Uterus (tissue), 4 donors: ENCODE data around the gene HOXA13. TPM values are rescaled to one million over a fixed set of nuclear protein-coding genes. Genes with fewer than 3 reads are reported as not detected.

Experiments used
- DNase-seq, 2 donors: peaks; one replicate each; pipeline ENCODE4 v3.0.0-alpha.2; 2019 to 2020
- H3K27ac ChIP-seq, 2 donors: fragments of 200-600 bp; sonication (generic); 1 replicate in 1 of 2; 2 replicates in 1 of 2; pipeline ENCODE4 v1.5.1; 2016 to 2018
- H3K27me3 ChIP-seq, 2 donors: fragments of 200-600 bp; sonication (generic); one replicate each; pipeline ENCODE4 v1.5.1; 2018 to 2019; ENCODE audit warnings: control low read depth in 1 of 2
- H3K36me3 ChIP-seq, 2 donors: fragments of 200-600 bp; sonication (generic); one replicate each; pipeline ENCODE4 v1.5.1; 2019; ENCODE audit warnings: control low read depth in 1 of 2
- H3K4me1 ChIP-seq, 2 donors: fragments of 200-600 bp; sonication (generic); one replicate each; pipeline ENCODE4 v1.5.1; 2018 to 2019; ENCODE audit warnings: control low read depth in 1 of 2
- H3K4me3 ChIP-seq, 2 donors: fragments of 200-600 bp; sonication (generic); 1 replicate in 1 of 2; 2 replicates in 1 of 2; pipeline ENCODE4 v1.5.1; 2018 to 2019; ENCODE audit warnings: mild to moderate bottlenecking in 1 of 2
- H3K9me3 ChIP-seq, 2 donors: fragments of 200-600 bp; sonication (generic); one replicate each; pipeline ENCODE4 v1.5.1; 2019; ENCODE audit warnings: control low read depth in 1 of 2
- POLR2A ChIP-seq, 2 donors: fragments of 450-650 bp; IDR thresholded peaks; one replicate each; pipeline ENCODE4 v1.6.1; 2016; ENCODE audit warnings: antibody characterized with exemption in 2 of 2, mild to moderate bottlenecking in 1 of 2, moderate library complexity in 1 of 2
- intact Hi-C: fragments of 100-400 bp; cut with DNase I; formaldehyde crosslinking; loops from one replicate; pipeline ENCODE4 v1.15.1; 2023; ENCODE audit warnings: low total_unique reads
- microRNA counts, 2 donors: library from miRNA; unstranded; fragments of <30 nt; microRNA quantifications; one replicate each; lab custom pipeline; 2016 to 2017
- microRNA-seq: library from miRNA; unstranded; fragments of <30 nt; microRNA quantifications from one replicate; pipeline ENCODE4, GENCODE V29; 2016; ENCODE audit warnings: borderline microRNAs expressed, borderline replicate concordance
- small RNA-seq: library from RNA; depleted of rRNA; stranded (forward); fragments of <200 nt; gene quantifications from one replicate; pipeline ENCODE3, GENCODE V24; 2016
- total RNA-seq, 4 donors: library from RNA; depleted of rRNA in 3 of 4; stranded (reverse); fragments of >200 nt in 3 of 4; gene quantifications; one replicate each; pipeline versions ENCODE4 v1.1.0 to v1.2.4, GENCODE V29; 2014 to 2023
- TF ChIP-seq, protein P1 (sequence below), 4 experiments: fragments of 200-600 bp in 2 of 4; fragments of 450-650 bp in 2 of 4; sonication (generic) in 2 of 4; IDR thresholded peaks; one replicate each; pipeline ENCODE4 v1.5.1; 2016 to 2019; ENCODE audit warnings: antibody characterized with exemption in 4 of 4, mild to moderate bottlenecking in 2 of 4, moderate library complexity in 1 of 4
- donor health status: DM: yes; HTN: yes; CAD: no.

HOXA13 gene
- total RNA-seq, 4 donors from 2014 or later, result 0.40 to 27.5 (median 1.1) TPM

DNA sequence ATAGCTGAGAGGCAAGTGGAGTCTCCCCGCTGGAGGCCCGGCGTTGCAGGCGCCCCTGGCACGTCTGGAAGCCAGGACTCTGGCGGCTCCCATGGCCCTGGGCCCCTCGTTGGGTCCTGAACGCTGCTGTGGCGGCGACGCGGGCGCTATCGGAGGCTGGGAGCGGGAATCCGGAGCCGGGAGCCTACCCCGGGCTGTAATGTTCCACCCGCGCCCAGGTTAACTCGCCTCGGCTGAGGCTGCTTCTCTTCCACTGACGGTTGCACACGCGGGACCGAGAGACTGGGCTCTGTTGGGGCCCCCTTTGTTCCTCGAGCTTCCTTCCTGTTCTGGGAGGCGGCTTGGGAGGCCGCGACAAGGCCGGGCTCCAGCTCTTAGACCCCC lies 55.1 kb downstream of the HOXA13 start:
- TF ChIP-seq, protein P1, sequence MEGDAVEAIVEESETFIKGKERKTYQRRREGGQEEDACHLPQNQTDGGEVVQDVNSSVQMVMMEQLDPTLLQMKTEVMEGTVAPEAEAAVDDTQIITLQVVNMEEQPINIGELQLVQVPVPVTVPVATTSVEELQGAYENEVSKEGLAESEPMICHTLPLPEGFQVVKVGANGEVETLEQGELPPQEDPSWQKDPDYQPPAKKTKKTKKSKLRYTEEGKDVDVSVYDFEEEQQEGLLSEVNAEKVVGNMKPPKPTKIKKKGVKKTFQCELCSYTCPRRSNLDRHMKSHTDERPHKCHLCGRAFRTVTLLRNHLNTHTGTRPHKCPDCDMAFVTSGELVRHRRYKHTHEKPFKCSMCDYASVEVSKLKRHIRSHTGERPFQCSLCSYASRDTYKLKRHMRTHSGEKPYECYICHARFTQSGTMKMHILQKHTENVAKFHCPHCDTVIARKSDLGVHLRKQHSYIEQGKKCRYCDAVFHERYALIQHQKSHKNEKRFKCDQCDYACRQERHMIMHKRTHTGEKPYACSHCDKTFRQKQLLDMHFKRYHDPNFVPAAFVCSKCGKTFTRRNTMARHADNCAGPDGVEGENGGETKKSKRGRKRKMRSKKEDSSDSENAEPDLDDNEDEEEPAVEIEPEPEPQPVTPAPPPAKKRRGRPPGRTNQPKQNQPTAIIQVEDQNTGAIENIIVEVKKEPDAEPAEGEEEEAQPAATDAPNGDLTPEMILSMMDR (IDR thresholded peaks at IDR 0.05), result no peak
- no peak for TF ChIP-seq POLR2A (IDR thresholded peaks at IDR 0.05)
- Histone ChIP-seq H3K36me3 (no peaks in the 10 kb centered on the region), H3K4me1 (no peaks in the 10 kb centered on the region), H3K4me3 (no peak overlapping the region), H3K27ac (peak overlapping the region in 1 of 2 donors; percentile 45), H3K9me3 (no peaks in the 10 kb centered on the region), H3K27me3 (no peaks in the 10 kb centered on the region)
- intact Hi-C loops, result loop anchor here (10.0 kb wide), 1 partner anchor 50 kb away; the partner anchor contains the start of gene HOXA1
- peak in 1 of 2 donors; percentile 20 for DNase-seq

MicroRNA genes within 50 kb of the gene (microRNA counts, 767-probe panel; counts per million panel counts)
- 6,707 to 7,908 counts per million in 2 donors for microRNA hsa-miR-196b-5p (lab: Ali Mortazavi, UCI)

Small RNA genes within 50 kb of the gene (microRNA-seq; reads per million reads assigned to microRNA genes)
- 12,289 reads per million, percentile 93 among the genes with 10 or more reads in this experiment for gene MIR196B

Small RNA genes within 50 kb of the gene (small RNA-seq; reads per million reads assigned to genes)
- gene AC004080.5, result not detected
- gene RF02140, result not detected
- gene RF02141, result not detected

Other genes with a start within 250 kb of the HOXA13 start
- 1 to 10 TPM in 3 of 4 donors, under 1 TPM in 1; 0.28 to 2.0 (median 1.5) TPM for gene HOXA1, start 104.1 kb downstream of the HOXA13 start, total RNA-seq
- 1 to 10 TPM in 2 of 4 donors, not detected in 2; 1.8 to 6.5 TPM for gene HOXA2, start 97.4 kb downstream of the HOXA13 start, total RNA-seq
- 1 to 10 TPM in 1 of 4 donors, under 1 TPM in 2, not detected in 1; 0.14 to 7.7 (median 0.26) TPM for gene HOXA4, start 69.3 kb downstream of the HOXA13 start, total RNA-seq
- 10 to 100 TPM; 10.7 to 61.0 (median 18.9) TPM for gene HOXA5, start 56.4 kb downstream of the HOXA13 start, total RNA-seq
- gene HOXA6, start 52.3 kb downstream of the HOXA13 start, total RNA-seq, result 10 to 100 TPM in 3 of 4 donors, 1 to 10 TPM in 1; 1.8 to 19.1 (median 15.4) TPM
- 10 to 100 TPM in 2 of 4 donors, 1 to 10 TPM in 2; 1.0 to 34.5 (median 19.0) TPM for gene HOXA3, start 47.5 kb downstream of the HOXA13 start, total RNA-seq
- gene HOXA7, start 43.4 kb downstream of the HOXA13 start, total RNA-seq, result 1 to 10 TPM in 3 of 4 donors, under 1 TPM in 1; 0.26 to 9.1 (median 5.2) TPM
- gene HOXA9, start 34.6 kb downstream of the HOXA13 start, total RNA-seq, result 10 to 100 TPM in 3 of 4 donors, 1 to 10 TPM in 1; 2.3 to 26.4 (median 22.4) TPM
- gene HOXA10, start 25.8 kb downstream of the HOXA13 start, total RNA-seq, result 100 to 1,000 TPM in 1 of 4 donors, 10 to 100 TPM in 3; 50.0 to 114 (median 69.0) TPM
- 10 to 100 TPM; 32.4 to 82.0 (median 57.8) TPM for gene HOXA11, start 14.9 kb downstream of the HOXA13 start, total RNA-seq
- gene EVX1, start 42.7 kb upstream of the HOXA13 start, total RNA-seq, result under 1 TPM in 1 of 4 donors, not detected in 3; 0.21 TPM